GM21528 (cell line): ENCODE measurements around the gene ALDH18A1.
"Not testable (repeated sequence)": the region's sequence is repeated elsewhere in the genome, so short reads cannot be mapped to it uniquely, and the experiment has no call there.

Experiments
- ATAC-seq: cut with Tn5 transposase; IDR thresholded peaks from one replicate; pipeline ENCODE4 v1.9.1; 2021; ENCODE audit warnings: mild to moderate bottlenecking, moderate library complexity; ENCODE audit not compliant: unreplicated experiment, low FRiP score

ALDH18A1 gene

GRCh38 chr10:95651346-95652060 lies 5.0 kb downstream of the ALDH18A1 start:
- ATAC-seq = no peak

GRCh38 chr10:95650232-95650631 lies 6.3 kb downstream of the ALDH18A1 start:
- ATAC-seq = no peak

- no peak for ATAC-seq
These were observed 8.4 kb downstream of the ALDH18A1 start for GRCh38 chr10:95648138-95648537.

GRCh38 chr10:95646160-95646559 lies 10.4 kb downstream of the ALDH18A1 start:
- no peak for ATAC-seq

- ATAC-seq = no peak
These were observed 11.6 kb downstream of the ALDH18A1 start for GRCh38 chr10:95644901-95645300.

GRCh38 chr10:95640891-95641315 lies 15.6 kb downstream of the ALDH18A1 start:
- ATAC-seq = no peak

GRCh38 chr10:95637911-95638310 lies 18.6 kb downstream of the ALDH18A1 start:
- ATAC-seq = no peak

GRCh38 chr10:95637140-95637539 lies 19.4 kb downstream of the ALDH18A1 start:
- ATAC-seq = no peak

GRCh38 chr10:95635319-95635733 lies 21.2 kb downstream of the ALDH18A1 start:
- ATAC-seq = no peak

- ATAC-seq = no peak
These were observed 27.7 kb downstream of the ALDH18A1 start for GRCh38 chr10:95628786-95629185.

GRCh38 chr10:95626500-95626899 lies 30.0 kb downstream of the ALDH18A1 start:
- no peak for ATAC-seq

GRCh38 chr10:95620415-95620814 lies 36.1 kb downstream of the ALDH18A1 start:
- not testable (repeated sequence) for ATAC-seq

GRCh38 chr10:95618101-95618500 lies 38.4 kb downstream of the ALDH18A1 start:
- no peak for ATAC-seq

- ATAC-seq = no peak
These were observed 40.1 kb downstream of the ALDH18A1 start for GRCh38 chr10:95616446-95616845.

GRCh38 chr10:95613330-95613729 lies 43.2 kb downstream of the ALDH18A1 start:
- ATAC-seq = no peak

- no peak for ATAC-seq
These were observed 45.8 kb downstream of the ALDH18A1 start for GRCh38 chr10:95610727-95611126.

- ATAC-seq = no peak
These were observed 49.6 kb downstream of the ALDH18A1 start for GRCh38 chr10:95606922-95607321.

- ATAC-seq = no peak
These were observed 51.3 kb downstream of the ALDH18A1 start for GRCh38 chr10:95605163-95605562.

- no peak for ATAC-seq
These were observed 51.9 kb downstream of the ALDH18A1 start for GRCh38 chr10:95604630-95605029.

- ATAC-seq = no peak
These were observed 54.1 kb downstream of the ALDH18A1 start for GRCh38 chr10:95602382-95602781.

GRCh38 chr10:95601116-95601719 lies 55.3 kb downstream of the ALDH18A1 start:
- ATAC-seq = no peak

- no peak for ATAC-seq
These were observed 56.4 kb downstream of the ALDH18A1 start for GRCh38 chr10:95600158-95600557.
